ENCODE measurements around the gene TRAPPC12. TPM values are rescaled to one million over a fixed set of nuclear protein-coding genes. Genes with fewer than 3 reads are reported as not detected.

Gene TRAPPC12
- total RNA-seq, 1 experiment from 2014 or later, result 85.0 TPM

DNA sequence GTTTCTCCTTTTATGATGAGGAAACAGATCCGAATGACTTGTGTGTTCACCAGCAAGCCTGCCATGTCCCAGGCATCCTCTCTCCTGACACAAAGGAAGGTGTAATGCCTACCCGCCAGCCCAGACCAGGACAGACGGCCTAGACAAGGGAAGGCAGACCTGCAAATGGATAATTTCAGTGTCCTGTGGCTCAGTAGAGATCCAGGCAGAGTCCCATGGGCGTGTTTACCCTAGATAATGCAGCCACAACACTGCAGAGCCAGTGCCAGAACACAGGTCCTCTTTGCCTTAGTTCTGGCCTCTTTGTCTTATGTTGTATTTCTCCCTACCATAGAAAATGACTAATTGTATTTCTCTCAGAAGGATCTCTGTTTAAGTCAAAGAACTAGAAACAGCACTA is 12.7 kb downstream of the TRAPPC12 start:
- no peak overlapping the region for H3K4me3 Mint-ChIP-seq (ENCODE audit: unreplicated experiment)

DNA sequence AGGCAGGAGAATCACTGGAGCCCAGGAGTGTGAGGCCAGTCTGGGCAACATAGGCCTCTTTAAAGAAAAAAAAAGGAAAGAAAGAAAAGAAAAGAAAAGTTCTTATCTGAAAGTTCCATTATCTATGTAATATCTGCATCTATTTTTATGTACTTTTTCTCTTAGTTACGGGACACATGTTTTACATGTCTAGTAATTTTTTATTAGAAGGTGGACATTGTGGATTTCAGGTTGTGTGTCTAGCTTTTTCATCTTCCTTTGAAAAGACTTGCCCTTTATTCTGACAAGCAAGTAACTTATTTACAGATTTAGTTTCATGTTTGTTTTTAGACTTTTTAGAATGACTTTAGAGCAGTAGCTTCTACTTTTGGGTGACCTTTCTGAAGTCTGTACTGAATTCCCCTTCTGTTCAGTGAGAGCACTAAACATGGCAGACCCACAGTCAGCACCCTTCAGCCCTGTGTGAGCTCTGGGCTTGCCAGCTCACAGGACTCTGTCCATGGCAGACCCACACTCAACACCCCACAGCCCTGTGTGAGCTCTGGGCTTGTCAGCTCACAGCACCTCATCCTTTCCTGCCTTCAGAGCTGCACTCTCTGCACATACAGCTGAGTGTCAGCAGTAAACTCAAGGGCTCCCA is 17.5 kb downstream of the TRAPPC12 start:
- Histone ChIP-seq H3K36me3 (ENCODE audit: control insufficient read depth, insufficient read depth, low read length) (no peaks in the 10 kb centered on the region), H3K4me1 (no peaks in the 10 kb centered on the region), H3K4me3 (ENCODE audit: low read depth, low read length) (no peak overlapping the region), H3K9me3 (peaks cover 15% of the 10 kb centered on the region), H3K27me3 (replicated peaks; ENCODE audit: control insufficient read depth, insufficient read depth, low read length) (no peaks in the 10 kb centered on the region)
- Mint-ChIP-seq H3K27me3 (ENCODE audit: insufficient read depth, unreplicated experiment) (no peaks in the 10 kb centered on the region), H3K4me3 (ENCODE audit: unreplicated experiment) (no peak overlapping the region), H3K4me1 (ENCODE audit: low read depth, unreplicated experiment) (no peaks in the 10 kb centered on the region), H3K27ac (ENCODE audit: unreplicated experiment) (no peak overlapping the region), H3K36me3 (ENCODE audit: insufficient read depth, unreplicated experiment) (peaks cover 32% of the 10 kb centered on the region), H3K9me3 (ENCODE audit: unreplicated experiment) (peaks cover 11% of the 10 kb centered on the region)
- TF ChIP-seq, protein P1, sequence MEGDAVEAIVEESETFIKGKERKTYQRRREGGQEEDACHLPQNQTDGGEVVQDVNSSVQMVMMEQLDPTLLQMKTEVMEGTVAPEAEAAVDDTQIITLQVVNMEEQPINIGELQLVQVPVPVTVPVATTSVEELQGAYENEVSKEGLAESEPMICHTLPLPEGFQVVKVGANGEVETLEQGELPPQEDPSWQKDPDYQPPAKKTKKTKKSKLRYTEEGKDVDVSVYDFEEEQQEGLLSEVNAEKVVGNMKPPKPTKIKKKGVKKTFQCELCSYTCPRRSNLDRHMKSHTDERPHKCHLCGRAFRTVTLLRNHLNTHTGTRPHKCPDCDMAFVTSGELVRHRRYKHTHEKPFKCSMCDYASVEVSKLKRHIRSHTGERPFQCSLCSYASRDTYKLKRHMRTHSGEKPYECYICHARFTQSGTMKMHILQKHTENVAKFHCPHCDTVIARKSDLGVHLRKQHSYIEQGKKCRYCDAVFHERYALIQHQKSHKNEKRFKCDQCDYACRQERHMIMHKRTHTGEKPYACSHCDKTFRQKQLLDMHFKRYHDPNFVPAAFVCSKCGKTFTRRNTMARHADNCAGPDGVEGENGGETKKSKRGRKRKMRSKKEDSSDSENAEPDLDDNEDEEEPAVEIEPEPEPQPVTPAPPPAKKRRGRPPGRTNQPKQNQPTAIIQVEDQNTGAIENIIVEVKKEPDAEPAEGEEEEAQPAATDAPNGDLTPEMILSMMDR (IDR thresholded peaks at IDR 0.05; ENCODE audit: insufficient read depth in 1 of 2, low read depth in 1 of 2, low read length in 1 of 2, severe bottlenecking in 1 of 2, unreplicated experiment in 1 of 2), result no peak
- ChIA-PET POLR2A (no interaction called here), CTCF (no interaction called here)
- intact Hi-C loops (cut with micrococcal nuclease; ENCODE audit: unreplicated experiment), result no loop called here
- no TSS peak for BruUV-seq (replicated peaks)
- DNase-seq, result no peak

More for the DNA sequence above, 12.7 kb downstream of the TRAPPC12 start:
- H3K27me3 ChIP-seq (replicated peaks; ENCODE audit: control insufficient read depth, insufficient read depth, low read length), result no peaks in the 10 kb centered on the region
- peaks cover 15% of the 10 kb centered on the region for H3K9me3 ChIP-seq
- Mint-ChIP-seq H3K9me3 (ENCODE audit: unreplicated experiment) (peaks cover 11% of the 10 kb centered on the region), H3K4me1 (ENCODE audit: low read depth, unreplicated experiment) (no peaks in the 10 kb centered on the region), H3K36me3 (ENCODE audit: insufficient read depth, unreplicated experiment) (peaks cover 39% of the 10 kb centered on the region), H3K27ac (ENCODE audit: unreplicated experiment) (no peak overlapping the region), H3K27me3 (ENCODE audit: insufficient read depth, unreplicated experiment) (no peaks in the 10 kb centered on the region)
- TF ChIP-seq, protein P1 (IDR thresholded peaks at IDR 0.05; ENCODE audit: insufficient read depth in 1 of 2, low read depth in 1 of 2, low read length in 1 of 2, severe bottlenecking in 1 of 2, unreplicated experiment in 1 of 2), result no peak
- ChIA-PET POLR2A (no interaction called here), CTCF (no interaction called here)
- no peaks in the 10 kb centered on the region for H3K4me1 ChIP-seq
- H3K36me3 ChIP-seq (ENCODE audit: control insufficient read depth, insufficient read depth, low read length), result no peaks in the 10 kb centered on the region; the same call in 1 of the 2 replicates
- H3K4me3 ChIP-seq (ENCODE audit: low read depth, low read length), result no peak overlapping the region
- intact Hi-C loops (cut with micrococcal nuclease; ENCODE audit: unreplicated experiment), result no loop called here
- BruUV-seq (replicated peaks), result no TSS peak
- no peak for DNase-seq

DNA sequence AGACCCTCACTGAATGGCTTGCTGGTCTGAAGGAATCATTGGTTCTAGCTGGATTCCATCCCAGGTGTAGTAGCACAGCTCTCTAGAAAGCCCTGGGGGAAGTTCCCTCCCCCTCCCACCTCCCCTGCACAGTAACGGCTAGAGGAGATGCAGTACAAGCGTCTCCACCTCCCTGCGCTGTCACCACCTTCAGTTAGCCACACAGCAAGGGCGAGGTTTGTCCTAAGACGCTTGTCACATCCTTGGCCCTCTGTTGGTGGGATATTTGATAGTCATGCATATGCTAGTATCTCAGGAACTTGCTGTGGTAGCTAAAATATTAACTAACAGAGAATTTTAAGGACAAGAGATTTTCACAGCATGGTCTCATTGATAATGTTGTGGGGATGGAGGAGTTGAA is 19.4 kb downstream of the TRAPPC12 start:
- no peak overlapping the region for H3K4me3 ChIP-seq (ENCODE audit: low read depth, low read length)
- no peak for DNase-seq
- peaks cover 11% of the 10 kb centered on the region for H3K9me3 Mint-ChIP-seq (ENCODE audit: unreplicated experiment)
- no peaks in the 10 kb centered on the region for H3K27me3 Mint-ChIP-seq (ENCODE audit: insufficient read depth, unreplicated experiment)
- ChIA-PET POLR2A (no interaction called here), CTCF (no interaction called here)
- H3K27ac Mint-ChIP-seq (ENCODE audit: unreplicated experiment), result no peak overlapping the region
- no peak overlapping the region for H3K4me3 Mint-ChIP-seq (ENCODE audit: unreplicated experiment)
- no peaks in the 10 kb centered on the region for H3K4me1 Mint-ChIP-seq (ENCODE audit: low read depth, unreplicated experiment)
- H3K36me3 ChIP-seq (ENCODE audit: control insufficient read depth, insufficient read depth, low read length), result peaks cover 1% of the 10 kb centered on the region; the same call in 1 of the 2 replicates
- H3K36me3 Mint-ChIP-seq (ENCODE audit: insufficient read depth, unreplicated experiment), result peaks cover 33% of the 10 kb centered on the region
- peaks cover 15% of the 10 kb centered on the region for H3K9me3 ChIP-seq
- H3K4me1 ChIP-seq, result no peaks in the 10 kb centered on the region
- TF ChIP-seq, protein P1 (IDR thresholded peaks at IDR 0.05; ENCODE audit: insufficient read depth in 1 of 2, low read depth in 1 of 2, low read length in 1 of 2, severe bottlenecking in 1 of 2, unreplicated experiment in 1 of 2), result no peak
- no TSS peak for BruUV-seq (replicated peaks)
- intact Hi-C loops (cut with micrococcal nuclease; ENCODE audit: unreplicated experiment), result no loop called here
- no peaks in the 10 kb centered on the region for H3K27me3 ChIP-seq (replicated peaks; ENCODE audit: control insufficient read depth, insufficient read depth, low read length)

Measured in Caco-2 (cell line).